Caco-2 (cell line): ENCODE data around the gene LATS2. TPM values are rescaled to one million over a fixed set of nuclear protein-coding genes. Genes with fewer than 3 reads are reported as not detected.

Experiments used
- BruUV-seq: library from RNA; stranded (reverse); fragments of 400-500 nt; replicated peaks from 2 replicates; lab custom pipeline; 2021; lab: Mats Ljungman, UMichigan
- CTCF ChIA-PET: fragments of 300-600 bp; sonication (Branson Sonifier 250); formaldehyde crosslinking; loops from one replicate; lab custom pipeline; 2022; ENCODE audit warnings: antibody characterized with exemption; lab: Charles Lee
- POLR2A ChIA-PET: fragments of 300-600 bp; sonication (Branson Sonifier 250); formaldehyde crosslinking; loops from one replicate; lab custom pipeline; 2022; ENCODE audit warnings: antibody characterized with exemption; lab: Charles Lee
- DNase-seq, 2 experiments: peaks; one replicate each; pipeline versions ENCODE4 v3.0.0 to v3.0.0-alpha.2; 2020 to 2022
- H3K27me3 ChIP-seq: replicated peaks from 2 replicates; pipeline ENCODE4 v1.6.0; 2011; ENCODE audit warnings: low read length; ENCODE audit not compliant: control insufficient read depth, insufficient read depth
- H3K36me3 ChIP-seq: 2 replicates; pipeline ENCODE4 v1.5.1; 2011; ENCODE audit warnings: low read length; ENCODE audit not compliant: control insufficient read depth, insufficient read depth
- H3K4me1 ChIP-seq: fragments of 250-450 bp; sonication (Bioruptor Pico); 2 replicates; pipeline ENCODE4 v1.5.1; 2020; ENCODE audit warnings: mild to moderate bottlenecking
- H3K4me3 ChIP-seq: 2 replicates; pipeline ENCODE4 v1.5.1; 2011; ENCODE audit warnings: low read depth, mild to moderate bottlenecking, control low read depth, low read length
- H3K9me3 ChIP-seq: fragments of 250-450 bp; sonication (Bioruptor Pico); 2 replicates; pipeline ENCODE4 v1.5.1; 2020; ENCODE audit warnings: mild to moderate bottlenecking, moderate library complexity
- H3K27ac Mint-ChIP-seq: one replicate; pipeline ENCODE4 v1.8.0; 2022; ENCODE audit warnings: mixed read lengths; ENCODE audit not compliant: unreplicated experiment
- H3K27me3 Mint-ChIP-seq: one replicate; pipeline ENCODE4 v1.8.0; 2022; ENCODE audit warnings: mixed read lengths; ENCODE audit not compliant: insufficient read depth, unreplicated experiment
- H3K36me3 Mint-ChIP-seq: one replicate; pipeline ENCODE4 v1.8.0; 2022; ENCODE audit warnings: mild to moderate bottlenecking, mixed read lengths; ENCODE audit not compliant: insufficient read depth, unreplicated experiment
- H3K4me1 Mint-ChIP-seq: one replicate; pipeline ENCODE4 v1.8.0; 2022; ENCODE audit warnings: low read depth, mixed read lengths; ENCODE audit not compliant: unreplicated experiment
- H3K4me3 Mint-ChIP-seq: one replicate; pipeline ENCODE4 v1.8.0; 2022; ENCODE audit warnings: mild to moderate bottlenecking, moderate library complexity, mixed read lengths; ENCODE audit not compliant: unreplicated experiment
- H3K9me3 Mint-ChIP-seq: one replicate; pipeline ENCODE4 v1.8.0; 2022; ENCODE audit warnings: mixed read lengths; ENCODE audit not compliant: unreplicated experiment
- intact Hi-C: fragments of 100-400 bp; cut with micrococcal nuclease; formaldehyde crosslinking; loops from one replicate; pipeline ENCODE4 v1.10.0; 2022; ENCODE audit not compliant: unreplicated experiment
- total RNA-seq: library from RNA; stranded (reverse); gene quantifications from 2 replicates; pipeline ENCODE4 v1.2.3, GENCODE V29; 2022
- TF ChIP-seq, protein P1 (sequence below), 2 experiments: fragments of 200-600 bp in 1 of 2; IDR thresholded peaks; 1 replicate in 1 of 2; 2 replicates in 1 of 2; pipeline versions ENCODE4 v1.5.1 to v1.8.0; 2011 to 2022; ENCODE audit warnings: antibody characterized with exemption in 1 of 2, control low read depth in 1 of 2, inconsistent platforms in 1 of 2, low read depth in 1 of 2, low read length in 1 of 2, mild to moderate bottlenecking in 1 of 2, moderate library complexity in 1 of 2; ENCODE audit not compliant: insufficient read depth in 1 of 2, severe bottlenecking in 1 of 2, unreplicated experiment in 1 of 2

Gene LATS2
- total RNA-seq, 1 experiment from 2014 or later = 45.6 TPM

GRCh38 chr13:21046203-21046602 is 15.2 kb downstream of the LATS2 start:
- CTCF ChIA-PET = no interaction called here
- no peak for DNase-seq

DNA sequence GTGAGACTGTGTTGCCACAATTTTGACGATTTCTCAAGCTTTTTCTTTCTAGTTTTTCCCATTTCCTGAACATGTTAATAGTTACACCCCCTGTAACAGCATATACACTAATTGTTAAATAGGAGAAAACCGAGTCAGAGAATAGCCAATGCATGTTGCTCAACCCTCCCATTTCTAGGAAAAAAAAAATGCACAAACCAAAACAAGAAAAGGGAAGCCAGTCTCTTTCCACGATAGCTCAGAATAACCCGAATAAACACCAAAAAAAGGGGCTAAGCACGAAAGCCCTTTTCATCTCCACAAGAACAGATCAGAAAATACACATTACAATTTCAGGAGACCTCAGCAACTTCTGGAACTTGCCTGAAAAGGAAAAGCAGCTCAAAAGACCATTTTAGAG is 16.3 kb downstream of the LATS2 start:
- H3K36me3 Mint-ChIP-seq = peaks cover 91% of the 10 kb centered on the region
- ChIA-PET CTCF (no interaction called here), POLR2A (no interaction called here)
- H3K27me3 Mint-ChIP-seq = no peaks in the 10 kb centered on the region
- Histone ChIP-seq H3K36me3 (peaks cover 6% of the 10 kb centered on the region; the same call in 1 of the 2 replicates), H3K27me3 (no peaks in the 10 kb centered on the region), H3K9me3 (no peaks in the 10 kb centered on the region), H3K4me1 (peaks cover 14% of the 10 kb centered on the region; the same call in 1 of the 2 replicates), H3K4me3 (no peak overlapping the region)
- BruUV-seq = no TSS peak
- TF ChIP-seq, protein P1, sequence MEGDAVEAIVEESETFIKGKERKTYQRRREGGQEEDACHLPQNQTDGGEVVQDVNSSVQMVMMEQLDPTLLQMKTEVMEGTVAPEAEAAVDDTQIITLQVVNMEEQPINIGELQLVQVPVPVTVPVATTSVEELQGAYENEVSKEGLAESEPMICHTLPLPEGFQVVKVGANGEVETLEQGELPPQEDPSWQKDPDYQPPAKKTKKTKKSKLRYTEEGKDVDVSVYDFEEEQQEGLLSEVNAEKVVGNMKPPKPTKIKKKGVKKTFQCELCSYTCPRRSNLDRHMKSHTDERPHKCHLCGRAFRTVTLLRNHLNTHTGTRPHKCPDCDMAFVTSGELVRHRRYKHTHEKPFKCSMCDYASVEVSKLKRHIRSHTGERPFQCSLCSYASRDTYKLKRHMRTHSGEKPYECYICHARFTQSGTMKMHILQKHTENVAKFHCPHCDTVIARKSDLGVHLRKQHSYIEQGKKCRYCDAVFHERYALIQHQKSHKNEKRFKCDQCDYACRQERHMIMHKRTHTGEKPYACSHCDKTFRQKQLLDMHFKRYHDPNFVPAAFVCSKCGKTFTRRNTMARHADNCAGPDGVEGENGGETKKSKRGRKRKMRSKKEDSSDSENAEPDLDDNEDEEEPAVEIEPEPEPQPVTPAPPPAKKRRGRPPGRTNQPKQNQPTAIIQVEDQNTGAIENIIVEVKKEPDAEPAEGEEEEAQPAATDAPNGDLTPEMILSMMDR (IDR thresholded peaks at IDR 0.05; ENCODE audit: insufficient read depth in 1 of 2, low read depth in 1 of 2, low read length in 1 of 2, severe bottlenecking in 1 of 2, unreplicated experiment in 1 of 2) = no peak
- no peak for DNase-seq
- intact Hi-C loops = loop anchor here (5.0 kb wide), 1 partner anchor 33 kb away; no protein-coding TSS in a partner anchor
- no peak overlapping the region for H3K4me3 Mint-ChIP-seq
- no peaks in the 10 kb centered on the region for H3K9me3 Mint-ChIP-seq
- peaks cover 24% of the 10 kb centered on the region for H3K4me1 Mint-ChIP-seq
- no peak overlapping the region for H3K27ac Mint-ChIP-seq

More at GRCh38 chr13:21046203-21046602, 15.2 kb downstream of the LATS2 start:
- Mint-ChIP-seq H3K27ac (no peak overlapping the region), H3K4me3 (no peak overlapping the region), H3K36me3 (peaks cover 88% of the 10 kb centered on the region), H3K27me3 (no peaks in the 10 kb centered on the region), H3K4me1 (peaks cover 26% of the 10 kb centered on the region), H3K9me3 (no peaks in the 10 kb centered on the region)
- Histone ChIP-seq H3K4me1 (peaks cover 14% of the 10 kb centered on the region; the same call in 1 of the 2 replicates), H3K9me3 (no peaks in the 10 kb centered on the region), H3K27me3 (no peaks in the 10 kb centered on the region), H3K4me3 (no peak overlapping the region), H3K36me3 (peaks cover 4% of the 10 kb centered on the region; the same call in 1 of the 2 replicates)
- no TSS peak for BruUV-seq
- POLR2A ChIA-PET = no interaction called here
- intact Hi-C loops = loop anchor here (5.0 kb wide), 1 partner anchor 34 kb away; no protein-coding TSS in a partner anchor
- TF ChIP-seq, protein P1 (IDR thresholded peaks at IDR 0.05; ENCODE audit: insufficient read depth in 1 of 2, low read depth in 1 of 2, low read length in 1 of 2, severe bottlenecking in 1 of 2, unreplicated experiment in 1 of 2) = no peak

DNA sequence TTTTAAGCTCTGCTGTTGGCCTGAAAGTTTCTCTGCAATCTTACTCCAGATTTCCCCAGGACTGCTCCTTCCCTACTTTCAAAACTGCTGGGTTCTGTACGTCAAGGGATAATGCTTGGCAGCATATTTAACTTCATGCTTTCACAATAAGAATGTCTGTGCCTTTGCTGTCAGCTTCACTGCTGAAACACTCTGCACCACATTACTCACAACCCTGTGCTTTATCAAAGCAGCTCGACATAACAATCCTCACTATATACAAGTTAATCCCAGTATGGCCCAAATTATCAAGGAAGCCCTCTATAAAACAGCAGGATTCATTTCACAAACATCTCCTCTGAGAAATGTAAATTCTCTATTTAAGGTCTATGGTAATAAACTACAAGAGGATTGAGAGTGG is 17.5 kb downstream of the LATS2 start:
- no peak overlapping the region for H3K4me3 Mint-ChIP-seq
- H3K36me3 Mint-ChIP-seq = peaks cover 91% of the 10 kb centered on the region
- H3K9me3 ChIP-seq = no peaks in the 10 kb centered on the region
- peaks cover 22% of the 10 kb centered on the region for H3K4me1 Mint-ChIP-seq
- H3K9me3 Mint-ChIP-seq = no peaks in the 10 kb centered on the region
- BruUV-seq = TSS peak; percentile 4
- intact Hi-C loops = no loop called here
- POLR2A ChIA-PET = no interaction called here
- no peak overlapping the region for H3K27ac Mint-ChIP-seq
- no peaks in the 10 kb centered on the region for H3K27me3 Mint-ChIP-seq
- H3K4me1 ChIP-seq = peaks cover 11% of the 10 kb centered on the region; the same call in 1 of the 2 replicates
- TF ChIP-seq, protein P1 (IDR thresholded peaks at IDR 0.05; ENCODE audit: insufficient read depth in 1 of 2, low read depth in 1 of 2, low read length in 1 of 2, severe bottlenecking in 1 of 2, unreplicated experiment in 1 of 2) = no peak
- peaks cover 6% of the 10 kb centered on the region; the same call in 1 of the 2 replicates for H3K36me3 ChIP-seq
- no peak for DNase-seq
- H3K27me3 ChIP-seq = no peaks in the 10 kb centered on the region
- CTCF ChIA-PET = no interaction called here
- no peak overlapping the region for H3K4me3 ChIP-seq
